ENCODE data around the gene PLCE1.

- no peak for TF ChIP-seq CTCF (IDR thresholded peaks at IDR 0.05; ENCODE audit: low read length)
- TF ChIP-seq EZH2 (optimal IDR thresholded peaks at IDR 0.05; ENCODE audit: low read depth, low read length): no peak
- no peak for TF ChIP-seq EZH2phosphoT487 (IDR thresholded peaks at IDR 0.05; ENCODE audit: low read length)
These were observed 47.9 kb upstream of the PLCE1 start for GRCh38 chr10:93945819-93946218.

Measured in MM.1S (cell line).